Endothelial cell of umbilical vein (primary cell): Measurements from ENCODE around the gene TXNRD2. TPM values are rescaled to one million over a fixed set of nuclear protein-coding genes. Genes with fewer than 3 reads are reported as not detected.

Source experiments
- BruUV-seq: library from RNA; stranded (reverse); fragments of 400-500 nt; replicated peaks from 2 replicates; lab custom pipeline; 2021; lab: Mats Ljungman, UMichigan
- CTCF ChIA-PET: fragments of 300-600, 350-600 bp; sonication (Branson Sonifier 250); formaldehyde crosslinking; loops from one replicate; lab custom pipeline; 2021; ENCODE audit warnings: antibody characterized with exemption, inconsistent platforms; lab: Charles Lee
- POLR2A ChIA-PET: fragments of 300-600, 350-600 bp; sonication (Branson Sonifier 250); formaldehyde crosslinking; loops from one replicate; lab custom pipeline; 2021; ENCODE audit warnings: antibody characterized with exemption, inconsistent platforms; lab: Charles Lee
- DNase-seq: peaks from one replicate; pipeline ENCODE4 v3.0.0-alpha.2; 2011; ENCODE audit warnings: low read depth, low spot score
- FAIRE-seq: peaks from 2 replicates; lab custom pipeline; 2011; peaks lifted over from hg19 to GRCh38; lab: Jason Lieb, UNC
- H2AFZ ChIP-seq: 2 replicates; pipeline ENCODE4 v1.6.0; 2012; ENCODE audit warnings: low read depth, low read length, control low read depth, inconsistent platforms
- H3K27ac ChIP-seq: 2 replicates; pipeline ENCODE4 v1.5.1; 2011; ENCODE audit warnings: low read depth, mild to moderate bottlenecking, control low read depth, low read length, moderate library complexity; ENCODE audit not compliant: insufficient read depth
- H3K27me3 ChIP-seq, 2 experiments: 2 replicates each; pipeline versions ENCODE4 v1.6.0 to v1.6.1; 2011; ENCODE audit warnings: low read length in 2 of 2, mixed read lengths in 1 of 2; ENCODE audit not compliant: control insufficient read depth in 2 of 2, insufficient read depth in 2 of 2
- H3K36me3 ChIP-seq, 2 experiments: 2 replicates in 1 of 2; 3 replicates in 1 of 2; pipeline ENCODE4 v1.5.1; 2011; ENCODE audit warnings: low read length in 2 of 2, mild to moderate bottlenecking in 1 of 2, moderate library complexity in 1 of 2; ENCODE audit not compliant: control insufficient read depth in 2 of 2, insufficient read depth in 2 of 2; ENCODE audit errors: extremely low read depth in 1 of 2
- H3K4me1 ChIP-seq: 3 replicates; pipeline ENCODE4 v1.5.1; 2011; ENCODE audit warnings: mild to moderate bottlenecking, low read length; ENCODE audit not compliant: control insufficient read depth, insufficient read depth; ENCODE audit errors: extremely low read depth
- H3K4me2 ChIP-seq: 2 replicates; pipeline ENCODE4 v1.6.1; 2011; ENCODE audit warnings: low read length, control low read depth, mixed read lengths; ENCODE audit not compliant: insufficient read depth
- H3K4me3 ChIP-seq, 3 experiments: fragments of 200-600 bp in 1 of 3; sonication (generic), shearing (Covaris generic) in 1 of 3; replicated peaks in 1 of 3; 2 replicates each; pipeline ENCODE4 v1.5.1; 2011 to 2016; ENCODE audit warnings: control low read depth in 3 of 3, low read length in 3 of 3, mild to moderate bottlenecking in 2 of 3, inconsistent platforms in 1 of 3, low read depth in 1 of 3, moderate library complexity in 1 of 3; ENCODE audit not compliant: insufficient read depth in 1 of 3
- H3K79me2 ChIP-seq: 2 replicates; pipeline ENCODE4 v1.6.0; 2012; ENCODE audit warnings: low read length, inconsistent platforms; ENCODE audit not compliant: control insufficient read depth, insufficient read depth
- H3K9ac ChIP-seq: replicated peaks from 2 replicates; pipeline ENCODE3; 2011; ENCODE audit warnings: low read length, control low read depth; ENCODE audit not compliant: insufficient read depth; ENCODE audit errors: extremely low read depth
- H3K9me1 ChIP-seq: replicated peaks from 3 replicates; pipeline ENCODE4 v1.6.0; 2011; ENCODE audit warnings: mild to moderate bottlenecking, low read length; ENCODE audit not compliant: control insufficient read depth, insufficient read depth; ENCODE audit errors: extremely low read depth
- H3K9me3 ChIP-seq: replicated peaks from 2 replicates; pipeline ENCODE4 v1.5.1; 2012; ENCODE audit warnings: low read length, inconsistent platforms; ENCODE audit not compliant: control insufficient read depth, insufficient read depth
- H4K20me1 ChIP-seq: replicated peaks from 2 replicates; pipeline ENCODE3; 2011; ENCODE audit warnings: mild to moderate bottlenecking, low read length; ENCODE audit not compliant: control insufficient read depth, insufficient read depth; ENCODE audit errors: extremely low read depth
- CTCF ChIP-seq, 2 donors: IDR thresholded peaks; 1 replicate in 1 of 2; 2 replicates in 1 of 2; pipeline ENCODE4 v1.5.1; 2011; ENCODE audit warnings: low read length in 2 of 2, mild to moderate bottlenecking in 2 of 2, moderate library complexity in 2 of 2, control low read depth in 1 of 2, inconsistent platforms in 1 of 2, low read depth in 1 of 2; ENCODE audit not compliant: insufficient read depth in 1 of 2; ENCODE audit errors: extremely low read depth in 1 of 2
- EZH2 ChIP-seq: IDR thresholded peaks from 2 replicates; pipeline ENCODE4 v1.6.1; 2012; ENCODE audit warnings: borderline replicate concordance, low read depth, mild to moderate bottlenecking, moderate library complexity, low read length, inconsistent platforms; ENCODE audit not compliant: severe bottlenecking
- FOS ChIP-seq: IDR thresholded peaks from 2 replicates; pipeline ENCODE4 v1.6.1; 2011; ENCODE audit warnings: mild to moderate bottlenecking, low read length, moderate library complexity, borderline replicate concordance; ENCODE audit not compliant: insufficient read depth
- GATA2 ChIP-seq: IDR thresholded peaks from 2 replicates; pipeline ENCODE4 v1.7.0; 2011; ENCODE audit warnings: low read depth, mild to moderate bottlenecking, moderate library complexity, mixed read lengths, low read length; ENCODE audit not compliant: insufficient read length, insufficient read depth
- JUN ChIP-seq: IDR thresholded peaks from 2 replicates; pipeline ENCODE4 v1.6.1; 2011; ENCODE audit warnings: borderline replicate concordance, low read depth; ENCODE audit not compliant: insufficient read length, insufficient read depth
- MAX ChIP-seq: IDR thresholded peaks from 2 replicates; pipeline ENCODE4 v1.6.1; 2011; ENCODE audit not compliant: insufficient read depth, insufficient read length
- MYC ChIP-seq: IDR thresholded peaks from one replicate; pipeline ENCODE4 v1.6.1; 2011; ENCODE audit warnings: mild to moderate bottlenecking, low read depth, low read length
- POLR2A ChIP-seq: IDR thresholded peaks from 2 replicates; pipeline ENCODE4 v1.6.1; 2012; ENCODE audit warnings: low read depth, mild to moderate bottlenecking, control low read depth, low read length
- POLR2AphosphoS5 ChIP-seq: IDR thresholded peaks from 2 replicates; pipeline ENCODE4 v1.6.1; 2012; ENCODE audit warnings: low read depth, mild to moderate bottlenecking, control low read depth, low read length, moderate library complexity; ENCODE audit not compliant: insufficient read depth
- dilution Hi-C: fragments of 300-500 bp; cut with MboI; formaldehyde crosslinking; loops from one replicate; pipeline ENCODE4 v1.15.0; 2019; ENCODE audit warnings: low sequenced_read_pairs; ENCODE audit not compliant: extremely low pct_ligation_motif_present
- intact Hi-C: fragments of 100-400 bp; cut with micrococcal nuclease; formaldehyde crosslinking; loops from one replicate; pipeline ENCODE4 v1.10.0; 2022
- polyA plus RNA-seq, 4 experiments: library from polyadenylated mRNA; depleted of rRNA in 3 of 4; stranded (reverse) in 3 of 4; unstranded in 1 of 4; fragments of >200 nt; gene quantifications; 2 replicates each; pipeline versions ENCODE4 v1.2.1 to v1.2.3, GENCODE V29; 2011 to 2012; ENCODE audit warnings: missing spikeins in 1 of 4
- total RNA-seq: library from RNA; stranded (reverse); gene quantifications from 2 replicates; pipeline ENCODE4 v1.2.3, GENCODE V29; 2021

Gene TXNRD2
- total and polyA plus RNA-seq, 2 donors (not counting 3 experiments of a cell fraction or from before 2014, with no cell fraction given) = 211 to 440 TPM

- Histone ChIP-seq H3K4me2 (no peak overlapping the region), H4K20me1 (no peaks in the 10 kb centered on the region), H3K4me1 (no peaks in the 10 kb centered on the region), H3K9me1 (no peaks in the 10 kb centered on the region), H3K36me3 (peaks cover 2 to 28% of the 10 kb centered on the region in 2 experiments), H3K4me3 (no peak overlapping the region), H3K27ac (no peak overlapping the region), H2AFZ (no peak overlapping the region), H3K79me2 (no peaks in the 10 kb centered on the region), H3K9me3 (no peaks in the 10 kb centered on the region), H3K9ac (no peak overlapping the region), H3K27me3 (no peaks in the 10 kb centered on the region)
- intact Hi-C loops = no loop called here
- BruUV-seq = no TSS peak
- no peak for TF ChIP-seq POLR2A
- no peak for TF ChIP-seq JUN
- no peak for TF ChIP-seq EZH2
- TF ChIP-seq GATA2 = no peak
- no peak for TF ChIP-seq CTCF (IDR thresholded peaks at IDR 0.05; ENCODE audit: extremely low read depth in 1 of 2, insufficient read depth in 1 of 2, low read depth in 1 of 2, low read length in 2 of 2)
- no peak for TF ChIP-seq POLR2AphosphoS5
- no peak for TF ChIP-seq MAX
- TF ChIP-seq MYC = no peak
- no peak for TF ChIP-seq FOS
- POLR2A ChIA-PET = interaction anchor here (0.7 kb wide), 1 partner anchor 149 kb away, joined by 4 read pairs; no protein-coding TSS in a partner anchor
- dilution Hi-C loops = no loop called here
- no peak for DNase-seq
- no peak for FAIRE-seq
- CTCF ChIA-PET = interaction anchor here (0.7 to 2.5 kb wide), 3 partner anchors 11 to 26 kb away, joined by 3 to 11 read pairs (median 4); no protein-coding TSS in a partner anchor
Observed at GRCh38 chr22:19921544-19922081, 20.0 kb downstream of the TXNRD2 start.
